ENCODE results near the gene UQCC5.

The UQCC5 gene

GRCh38 chr3:52570076-52570475 is 33.7 kb downstream of the UQCC5 start:
- no peak for DNase-seq (ENCODE audit: low spot score)

GRCh38 chr3:52572221-52572620 is 35.8 kb downstream of the UQCC5 start:
- no peak for DNase-seq (ENCODE audit: low spot score)

- DNase-seq (ENCODE audit: low spot score), result no peak
Measured at GRCh38 chr3:52574056-52574965, 37.9 kb downstream of the UQCC5 start.

Measured in left forelimb (tissue), 1 donor.